HEK293T (cell line): ENCODE results near the gene CCDC24.
A peak's percentile ranks its signal among the peaks of the same experiment; 100 is the strongest.

Experiments used
- CTCF ChIA-PET: fragments of 350-600 bp; formaldehyde crosslinking; extraction: SDS; loops from one replicate; lab custom pipeline; 2021; ENCODE audit warnings: antibody characterized with exemption, inconsistent platforms; lab: Yijun Ruan, JAX
- POLR2A ChIA-PET: fragments of 350-600 bp; formaldehyde crosslinking; extraction: SDS; loops from one replicate; lab custom pipeline; 2020; ENCODE audit warnings: antibody characterized with exemption, inconsistent platforms; lab: Yijun Ruan, JAX
- DNase-seq: peaks from one replicate; pipeline ENCODE4 v3.0.0; 2012; ENCODE audit warnings: mixed read lengths; ENCODE audit errors: extremely low spot score
- ARNT ChIP-seq: fragments of 450-650 bp; IDR thresholded peaks from 2 replicates; pipeline ENCODE4 v1.6.1; 2017; ENCODE audit warnings: mild to moderate bottlenecking
- BHLHE40 ChIP-seq: fragments of 450-650 bp; IDR thresholded peaks from 2 replicates; pipeline ENCODE4 v1.6.1; 2016; ENCODE audit warnings: mild to moderate bottlenecking, moderate library complexity, borderline replicate concordance
- CTBP1 ChIP-seq: fragments of 450-650 bp; IDR thresholded peaks from 2 replicates; pipeline ENCODE4 v1.6.1; 2016; ENCODE audit warnings: borderline replicate concordance
- ELF4 ChIP-seq: fragments of 450-650 bp; IDR thresholded peaks from 2 replicates; pipeline ENCODE4 v1.6.1; 2017; ENCODE audit warnings: antibody characterized with exemption
- FOXA1 ChIP-seq: fragments of 450-650 bp; IDR thresholded peaks from 2 replicates; pipeline ENCODE4 v1.6.1; 2016; ENCODE audit warnings: mild to moderate bottlenecking
- FOXK2 ChIP-seq: fragments of 450-650 bp; IDR thresholded peaks from 2 replicates; pipeline ENCODE4 v1.6.1; 2016; ENCODE audit warnings: mild to moderate bottlenecking
- FOXM1 ChIP-seq: fragments of 450-650 bp; IDR thresholded peaks from 2 replicates; pipeline ENCODE4 v1.6.1; 2017; ENCODE audit warnings: mild to moderate bottlenecking, borderline replicate concordance
- HDGF ChIP-seq: fragments of 450-650 bp; IDR thresholded peaks from 2 replicates; pipeline ENCODE4 v1.6.1; 2017; ENCODE audit warnings: antibody characterized with exemption, borderline replicate concordance
- L3MBTL2 ChIP-seq: fragments of 450-650 bp; conservative IDR thresholded peaks from 2 replicates; pipeline ENCODE4 v1.6.1; 2016; ENCODE audit warnings: mild to moderate bottlenecking
- LEF1 ChIP-seq: fragments of 450-650 bp; IDR thresholded peaks from 2 replicates; pipeline ENCODE4 v1.6.1; 2017; ENCODE audit warnings: mild to moderate bottlenecking, borderline replicate concordance
- NFRKB ChIP-seq: fragments of 450-650 bp; IDR thresholded peaks from 2 replicates; pipeline ENCODE4 v1.6.1; 2016; ENCODE audit warnings: mild to moderate bottlenecking, moderate library complexity
- PKNOX1 ChIP-seq: fragments of 450-650 bp; IDR thresholded peaks from 2 replicates; pipeline ENCODE4 v1.6.1; 2016
- SP1 ChIP-seq: fragments of 450-650 bp; IDR thresholded peaks from 2 replicates; pipeline ENCODE4 v1.6.1; 2017
- SUZ12 ChIP-seq: fragments of 450-650 bp; IDR thresholded peaks from 2 replicates; pipeline ENCODE4 v1.6.1; 2016; ENCODE audit warnings: mild to moderate bottlenecking
- TARDBP ChIP-seq: fragments of 450-650 bp; IDR thresholded peaks from 2 replicates; pipeline ENCODE4 v1.6.1; 2016
- ZNF384 ChIP-seq: fragments of 450-650 bp; IDR thresholded peaks from 2 replicates; pipeline ENCODE4 v1.6.1; 2016

Gene CCDC24

GRCh38 chr1:43999455-43999854 is 8.1 kb downstream of the CCDC24 start:
- CTCF ChIA-PET, result interaction anchor here (0.9 to 1.3 kb wide), 2 partner anchors 48 to 57 kb away, joined by 3 to 4 read pairs; no protein-coding TSS in a partner anchor
- POLR2A ChIA-PET, result interaction anchor here (2.0 kb wide), 1 partner anchor 24 kb away, joined by 7 read pairs; the partner anchor contains the start of gene ATP6V0B
- TF ChIP-seq SUZ12, result no peak
- no peak for TF ChIP-seq HDGF
- TF ChIP-seq ARNT, result no peak
- no peak for TF ChIP-seq LEF1
- TF ChIP-seq ZNF384, result no peak
- no peak for TF ChIP-seq BHLHE40
- TF ChIP-seq FOXM1, result no peak
- no peak for DNase-seq

- ChIA-PET CTCF (interaction anchor here (1.2 to 1.3 kb wide), 2 partner anchors 37 to 47 kb away, joined by 4 read pairs; no protein-coding TSS in a partner anchor), POLR2A (no interaction called here)
- DNase-seq, result no peak
- TF ChIP-seq FOXM1 (no peak), ARNT (no peak), FOXK2 (no peak), NFRKB (no peak), PKNOX1 (no peak), ELF4 (no peak), LEF1 (no peak), SUZ12 (no peak), FOXA1 (no peak)
Measured at GRCh38 chr1:44000122-44000665, 8.8 kb downstream of the CCDC24 start.

GRCh38 chr1:44002165-44002564 is 10.8 kb downstream of the CCDC24 start:
- CTCF ChIA-PET, result no interaction called here
- POLR2A ChIA-PET, result interaction anchor here (0.6 kb wide), 1 partner anchor 352 kb away, joined by 3 read pairs; the partner anchor contains the start of gene KDM4A
- no peak for TF ChIP-seq FOXK2
- no peak for TF ChIP-seq BHLHE40
- no peak for TF ChIP-seq FOXA1
- no peak for TF ChIP-seq L3MBTL2
- TF ChIP-seq SUZ12, result no peak
- TF ChIP-seq ARNT, result no peak
- TF ChIP-seq HDGF, result no peak
- TF ChIP-seq FOXM1, result no peak
- TF ChIP-seq TARDBP, result no peak
- no peak for TF ChIP-seq CTBP1
- no peak for TF ChIP-seq SP1
- TF ChIP-seq LEF1, result no peak
- TF ChIP-seq PKNOX1, result no peak
- no peak for TF ChIP-seq ELF4
- TF ChIP-seq NFRKB, result no peak
- TF ChIP-seq ZNF384, result no peak
- no peak for DNase-seq

DNA sequence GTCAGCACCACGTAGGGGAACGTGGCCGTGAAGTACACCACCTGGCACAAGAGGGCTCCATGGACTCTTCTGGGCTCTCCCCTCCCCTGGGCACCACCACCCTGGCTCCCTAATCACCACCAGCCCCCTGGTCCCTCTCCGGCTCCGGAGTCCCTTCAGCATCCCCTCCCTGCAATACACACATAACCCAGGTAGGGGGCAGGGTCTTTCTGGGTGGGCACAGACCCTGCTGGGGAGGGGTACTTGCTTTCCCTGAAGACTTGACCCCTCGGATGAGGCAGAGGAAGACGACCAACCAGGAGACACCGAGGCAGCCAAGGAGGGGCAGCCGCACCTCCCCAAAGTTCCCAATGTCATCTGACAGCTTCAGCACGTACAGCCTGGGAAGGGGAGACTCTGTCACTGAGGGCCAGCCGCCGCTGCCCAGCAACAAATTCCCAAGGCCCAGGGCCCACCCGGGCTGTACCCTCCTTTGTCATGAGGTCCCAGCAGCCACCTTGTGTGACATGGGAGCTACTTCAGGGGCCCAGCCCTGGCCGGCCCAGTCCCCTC is 11.3 kb downstream of the CCDC24 start:
- DNase-seq, result peak; percentile 23
- TF ChIP-seq HDGF (no peak), ARNT (no peak), ELF4 (no peak)
- POLR2A ChIA-PET, result interaction anchor here (1.0 kb wide), 1 partner anchor 27 kb away, joined by 3 read pairs; no protein-coding TSS in a partner anchor
- CTCF ChIA-PET, result interaction anchor here (0.5 kb wide), 1 partner anchor 379 kb away, joined by 3 read pairs; no protein-coding TSS in a partner anchor

- no peak for DNase-seq
- POLR2A ChIA-PET, result no interaction called here
- CTCF ChIA-PET, result no interaction called here
- TF ChIP-seq HDGF (no peak), SUZ12 (no peak)
Measured at GRCh38 chr1:44008259-44008658, 16.9 kb downstream of the CCDC24 start.

DNA sequence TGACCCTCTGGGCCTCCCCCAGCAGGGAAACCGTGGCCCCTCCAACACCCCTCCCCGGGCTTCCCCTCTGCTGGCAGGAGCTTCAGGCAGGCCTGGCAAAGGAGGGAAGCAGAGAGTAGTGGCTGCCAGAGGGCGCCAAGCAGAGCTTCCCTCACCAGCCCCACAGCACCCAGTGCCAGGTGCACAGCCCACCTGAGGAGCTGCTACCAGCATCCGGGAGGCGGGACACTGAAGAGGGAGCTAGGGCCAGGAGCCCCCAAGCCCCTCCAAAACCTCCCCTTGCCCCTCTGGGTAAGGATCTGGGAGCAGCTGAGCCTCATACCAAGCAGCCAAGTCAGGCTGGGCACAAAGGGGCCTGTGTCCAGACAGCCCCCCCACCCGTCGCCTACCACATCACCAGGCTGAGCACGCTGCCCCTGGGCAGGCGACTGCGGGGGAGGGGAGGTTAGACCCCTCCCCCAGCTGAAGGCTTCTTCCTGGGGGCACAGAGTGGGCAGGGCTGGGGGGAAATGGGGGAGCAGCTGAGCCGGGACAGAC is 19.6 kb downstream of the CCDC24 start:
- DNase-seq, result no peak
- ChIA-PET POLR2A (interaction anchor here (1.2 to 1.5 kb wide), 2 partner anchors 20 to 36 kb away, joined by 4 to 8 read pairs; partner anchors contain the start of genes ATP6V0B and SLC6A9), CTCF (interaction anchor here (0.6 kb wide), 1 partner anchor 24 kb away, joined by 3 read pairs; no protein-coding TSS in a partner anchor)
- TF ChIP-seq ZNF384 (no peak), HDGF (no peak), ARNT (no peak), BHLHE40 (no peak), NFRKB (no peak), CTBP1 (no peak), LEF1 (no peak), L3MBTL2 (no peak), SUZ12 (no peak), FOXM1 (no peak), TARDBP (no peak), ELF4 (no peak)
